SK-N-SH (cell line): ENCODE results near the gene CDH23.

Experiments
- EP300 ChIP-seq, 2 experiments: IDR thresholded peaks; 2 replicates each; pipeline versions ENCODE4 v1.4.0 to v1.6.1; 2012; ENCODE audit warnings: borderline replicate concordance in 1 of 2, low read depth in 1 of 2, low read length in 1 of 2
- NFIC ChIP-seq: IDR thresholded peaks from 2 replicates; pipeline ENCODE4 v1.4.0; 2012; ENCODE audit warnings: borderline replicate concordance
- TAF1 ChIP-seq: IDR thresholded peaks from 2 replicates; pipeline ENCODE4 v1.6.1; 2012; ENCODE audit warnings: low read depth, mild to moderate bottlenecking, low read length, moderate library complexity, borderline replicate concordance
- TF ChIP-seq, protein P1 (sequence below): fragments of 200-600 bp; sonication (generic); IDR thresholded peaks from 2 replicates; pipeline ENCODE4 v1.6.1; 2017; ENCODE audit warnings: antibody characterized with exemption, mild to moderate bottlenecking, moderate library complexity

DNA sequence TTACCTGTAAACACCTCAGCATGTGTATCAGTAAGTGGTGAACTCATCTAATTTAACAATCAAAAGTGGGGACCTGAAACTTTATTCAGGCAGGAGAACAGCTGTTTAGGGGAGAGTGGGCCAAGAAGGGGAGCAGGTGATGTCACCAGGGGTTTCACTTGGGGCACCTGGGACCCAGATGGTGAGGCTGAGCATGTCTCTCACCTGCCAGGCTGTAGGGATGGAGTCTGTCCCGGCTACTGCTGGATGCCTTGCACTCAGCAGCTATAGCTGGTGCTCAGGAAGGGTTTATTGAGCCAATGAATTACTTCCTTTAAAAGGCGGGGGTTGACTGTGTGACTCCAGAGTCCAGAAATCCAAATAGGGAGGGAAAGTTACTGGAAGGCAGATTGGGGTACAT, 23.0 kb downstream of the CDH23 start:
- TF ChIP-seq, protein P1, sequence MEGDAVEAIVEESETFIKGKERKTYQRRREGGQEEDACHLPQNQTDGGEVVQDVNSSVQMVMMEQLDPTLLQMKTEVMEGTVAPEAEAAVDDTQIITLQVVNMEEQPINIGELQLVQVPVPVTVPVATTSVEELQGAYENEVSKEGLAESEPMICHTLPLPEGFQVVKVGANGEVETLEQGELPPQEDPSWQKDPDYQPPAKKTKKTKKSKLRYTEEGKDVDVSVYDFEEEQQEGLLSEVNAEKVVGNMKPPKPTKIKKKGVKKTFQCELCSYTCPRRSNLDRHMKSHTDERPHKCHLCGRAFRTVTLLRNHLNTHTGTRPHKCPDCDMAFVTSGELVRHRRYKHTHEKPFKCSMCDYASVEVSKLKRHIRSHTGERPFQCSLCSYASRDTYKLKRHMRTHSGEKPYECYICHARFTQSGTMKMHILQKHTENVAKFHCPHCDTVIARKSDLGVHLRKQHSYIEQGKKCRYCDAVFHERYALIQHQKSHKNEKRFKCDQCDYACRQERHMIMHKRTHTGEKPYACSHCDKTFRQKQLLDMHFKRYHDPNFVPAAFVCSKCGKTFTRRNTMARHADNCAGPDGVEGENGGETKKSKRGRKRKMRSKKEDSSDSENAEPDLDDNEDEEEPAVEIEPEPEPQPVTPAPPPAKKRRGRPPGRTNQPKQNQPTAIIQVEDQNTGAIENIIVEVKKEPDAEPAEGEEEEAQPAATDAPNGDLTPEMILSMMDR: no peak
- no peak for TF ChIP-seq NFIC
- TF ChIP-seq EP300 (IDR thresholded peaks at IDR 0.05; ENCODE audit: borderline replicate concordance in 1 of 2, low read depth in 1 of 2, low read length in 1 of 2): no peak
- TF ChIP-seq TAF1: no peak
